IMR-90 (cell line): ENCODE data around the gene ANKRD44. TPM values are rescaled to one million over a fixed set of nuclear protein-coding genes. Genes with fewer than 3 reads are reported as not detected.

Source experiments
- ATAC-seq: fragments of 200-7000 bp; cut with Tn5 transposase; 2 replicates; pipeline ENCODE4 v1.9.1; 2020; ENCODE audit warnings: low read depth, mild to moderate bottlenecking, moderate library complexity
- BruUV-seq: library from RNA; stranded (reverse); fragments of 400-500 nt; replicated peaks from 2 replicates; lab custom pipeline; 2021; lab: Mats Ljungman, UMichigan
- CTCF ChIA-PET: fragments of 300-600 bp; formaldehyde crosslinking; extraction: SDS; loops from one replicate; lab custom pipeline; 2021; ENCODE audit warnings: antibody characterized with exemption; lab: Yijun Ruan, JAX
- POLR2A ChIA-PET: fragments of 300-600 bp; sonication (Branson Sonifier 250); formaldehyde crosslinking; loops from one replicate; lab custom pipeline; 2022; ENCODE audit warnings: antibody characterized with exemption; ENCODE audit not compliant: unreplicated experiment; lab: Charles Lee
- DNase-seq: peaks from one replicate; pipeline ENCODE4 v3.0.0; 2013
- H2AFZ ChIP-seq: replicated peaks from 2 replicates; pipeline ENCODE3; 2013; ENCODE audit warnings: low read length, mild to moderate bottlenecking; ENCODE audit not compliant: poor library complexity
- H2AK5ac ChIP-seq: 2 replicates; pipeline ENCODE4 v1.6.1; 2013; ENCODE audit warnings: low read depth, low read length, inconsistent platforms
- H2AK9ac ChIP-seq: replicated peaks from 2 replicates; pipeline ENCODE3; 2013; ENCODE audit warnings: mild to moderate bottlenecking, low read depth, low read length, moderate library complexity; ENCODE audit not compliant: poor library complexity
- H2BK120ac ChIP-seq: 2 replicates; pipeline ENCODE4 v1.6.1; 2013; ENCODE audit warnings: low read depth, low read length, inconsistent platforms
- H2BK15ac ChIP-seq: 3 replicates; pipeline ENCODE4 v1.6.1; 2013; ENCODE audit warnings: low read depth, low read length, inconsistent platforms
- H2BK20ac ChIP-seq: 2 replicates; pipeline ENCODE4 v1.6.1; 2013; ENCODE audit warnings: low read depth, mild to moderate bottlenecking, inconsistent platforms, low read length, moderate library complexity
- H2BK5ac ChIP-seq: 2 replicates; pipeline ENCODE4 v1.6.1; 2013; ENCODE audit warnings: mild to moderate bottlenecking, low read depth, low read length, inconsistent platforms; ENCODE audit not compliant: poor library complexity, severe bottlenecking
- H3K14ac ChIP-seq: replicated peaks from 2 replicates; pipeline ENCODE4 v1.6.1; 2013; ENCODE audit warnings: low read depth, low read length, inconsistent platforms
- H3K18ac ChIP-seq: 2 replicates; pipeline ENCODE4 v1.6.1; 2013; ENCODE audit warnings: low read depth, low read length, control low read depth
- H3K23ac ChIP-seq: 2 replicates; pipeline ENCODE4 v1.6.1; 2013; ENCODE audit warnings: low read depth, low read length, inconsistent platforms
- H3K27ac ChIP-seq: 2 replicates; pipeline ENCODE4 v1.5.1; 2013; ENCODE audit warnings: mild to moderate bottlenecking, control low read depth, low read length; ENCODE audit not compliant: insufficient read depth
- H3K27me3 ChIP-seq: 2 replicates; pipeline ENCODE4 v1.6.1; 2013; ENCODE audit warnings: low read length; ENCODE audit not compliant: control insufficient read depth, insufficient read depth
- H3K36me3 ChIP-seq: 2 replicates; pipeline ENCODE4 v1.6.1; 2013; ENCODE audit warnings: low read length, mixed read lengths; ENCODE audit not compliant: control insufficient read depth, insufficient read depth
- H3K4ac ChIP-seq: 2 replicates; pipeline ENCODE4 v1.6.1; 2013; ENCODE audit warnings: low read depth, low read length, inconsistent platforms
- H3K4me1 ChIP-seq: 2 replicates; pipeline ENCODE4 v1.6.1; 2013; ENCODE audit warnings: low read length, mixed read lengths; ENCODE audit not compliant: control insufficient read depth, insufficient read depth
- H3K4me2 ChIP-seq: 2 replicates; pipeline ENCODE4 v1.6.1; 2013; ENCODE audit warnings: low read depth, mild to moderate bottlenecking, control low read depth, low read length, moderate library complexity
- H3K4me3 ChIP-seq: 2 replicates; pipeline ENCODE4 v1.5.1; 2013; ENCODE audit warnings: low read depth, mild to moderate bottlenecking, control low read depth, low read length, moderate library complexity; ENCODE audit not compliant: insufficient read depth
- H3K56ac ChIP-seq: 2 replicates; pipeline ENCODE4 v1.6.1; 2013; ENCODE audit warnings: low read length, inconsistent platforms; ENCODE audit not compliant: insufficient read depth; ENCODE audit errors: extremely low read depth
- H3K79me1 ChIP-seq, 2 experiments: 2 replicates each; pipeline ENCODE4 v1.6.1; 2013; ENCODE audit warnings: low read length in 2 of 2, inconsistent platforms in 1 of 2, low read depth in 1 of 2
- H3K9ac ChIP-seq: 2 replicates; pipeline ENCODE4 v1.6.1; 2013; ENCODE audit warnings: low read depth, low read length, control low read depth
- H3K9me1 ChIP-seq: 2 replicates; pipeline ENCODE4 v1.6.1; 2013; ENCODE audit warnings: low read length, inconsistent platforms; ENCODE audit not compliant: insufficient read depth
- H3K9me3 ChIP-seq: 2 replicates; pipeline ENCODE4 v1.6.1; 2013; ENCODE audit warnings: low read length; ENCODE audit not compliant: control insufficient read depth, insufficient read depth
- H4K20me1 ChIP-seq: 2 replicates; pipeline ENCODE4 v1.6.1; 2013; ENCODE audit warnings: low read length, inconsistent platforms; ENCODE audit not compliant: insufficient read depth
- H4K5ac ChIP-seq: 2 replicates; pipeline ENCODE4 v1.6.1; 2013; ENCODE audit warnings: mild to moderate bottlenecking, low read depth, low read length, control low read depth
- H4K8ac ChIP-seq, 2 experiments: 2 replicates each; pipeline ENCODE4 v1.6.1; 2013; ENCODE audit warnings: low read depth in 2 of 2, low read length in 2 of 2, control low read depth in 1 of 2, inconsistent platforms in 1 of 2
- H4K91ac ChIP-seq: 2 replicates; pipeline ENCODE4 v1.6.1; 2013; ENCODE audit warnings: low read depth, low read length, inconsistent platforms; ENCODE audit not compliant: insufficient read depth
- BHLHE40 ChIP-seq: fragments of 150-350 bp; IDR thresholded peaks from 2 replicates; pipeline ENCODE4 v1.6.1; 2016; ENCODE audit warnings: mild to moderate bottlenecking, low read depth, low read length
- FOS ChIP-seq: fragments of 150-350 bp; IDR thresholded peaks from 2 replicates; pipeline ENCODE4 v1.6.1; 2016; ENCODE audit warnings: low read depth, low read length
- MAFK ChIP-seq: IDR thresholded peaks from 2 replicates; pipeline ENCODE4 v1.6.1; 2012; ENCODE audit warnings: low read depth, low read length, improper control_type of control experiment
- MAZ ChIP-seq: IDR thresholded peaks from 2 replicates; pipeline ENCODE4 v1.6.1; 2012; ENCODE audit warnings: low read depth, mild to moderate bottlenecking, low read length, improper control_type of control experiment, moderate library complexity, borderline replicate concordance
- MXI1 ChIP-seq: IDR thresholded peaks from 2 replicates; pipeline ENCODE4 v1.6.1; 2012; ENCODE audit warnings: low read depth, mild to moderate bottlenecking, low read length, moderate library complexity, borderline replicate concordance
- RAD21 ChIP-seq: IDR thresholded peaks from 2 replicates; pipeline ENCODE4 v1.6.1; 2012; ENCODE audit warnings: low read length, improper control_type of control experiment
- RCOR1 ChIP-seq: IDR thresholded peaks from 2 replicates; pipeline ENCODE4 v1.6.1; 2012; ENCODE audit warnings: mild to moderate bottlenecking, low read length, improper control_type of control experiment; ENCODE audit not compliant: insufficient replicate concordance
- WGBS, 2 experiments: methylation state at CpG; one replicate each; pipeline versions ENCODE4 v1.1.5 to v1.1.7; 2013; ENCODE audit warnings: missing lambda C conversion rate in 2 of 2; ENCODE audit not compliant: insufficient read length in 1 of 2; ENCODE audit errors: extremely low coverage in 2 of 2; 5-methylcytosine and 5-hydroxymethylcytosine counted together
- dilution Hi-C: fragments of 300-500 bp; cut with HindIII; formaldehyde crosslinking; loops from one replicate; pipeline ENCODE4 v1.14.3; 2018; ENCODE audit warnings: low sequenced_read_pairs; ENCODE audit not compliant: unreplicated experiment
- in situ Hi-C: fragments of 300-500 bp; cut with MboI; formaldehyde crosslinking; loops from 3 replicates; pipeline ENCODE4 v1.14.3; 2019; ENCODE audit warnings: low sequenced_read_pairs, inconsistent platforms, mixed read lengths
- intact Hi-C: fragments of 100-400 bp; cut with micrococcal nuclease; formaldehyde crosslinking; loops from 2 replicates; pipeline ENCODE4 v1.10.0; 2022
- polyA plus RNA-seq, 3 experiments: library from polyadenylated mRNA; depleted of rRNA; stranded (reverse); fragments of >200 nt; gene quantifications; 2 replicates each; pipeline ENCODE4 v1.2.3, GENCODE V29; 2012; ENCODE audit warnings: low replicate concordance in 1 of 3
- total RNA-seq: library from RNA; depleted of rRNA; stranded (reverse); fragments of >200 nt; gene quantifications from 2 replicates; pipeline ENCODE4 v1.2.3, GENCODE V29; 2012

ANKRD44 gene
- total and polyA plus RNA-seq, 2 of the 4 experiments (the other 2 are of a cell fraction) = 5.2 to 15.6 TPM

DNA sequence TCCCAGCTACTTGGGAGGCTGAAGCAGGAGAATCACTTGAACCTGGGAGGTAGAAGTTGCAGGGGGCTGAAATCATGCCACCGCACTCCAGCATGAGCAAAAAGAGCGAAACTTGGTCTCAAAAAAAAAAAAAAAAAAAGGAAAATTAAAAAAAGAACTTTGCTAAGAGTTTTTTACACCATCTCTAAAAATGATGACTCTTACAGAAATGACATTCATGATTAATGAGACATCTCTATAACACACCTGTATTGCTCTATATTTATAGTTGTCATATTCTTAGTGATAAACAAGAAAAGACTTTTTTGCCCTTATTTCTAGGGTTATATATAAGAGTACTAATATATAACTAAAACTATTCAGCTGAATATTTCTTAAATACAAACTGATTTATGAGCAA is 34.4 kb downstream of the ANKRD44 start:
- Histone ChIP-seq H4K20me1 (no peaks in the 10 kb centered on the region; the same call in 1 of the 2 replicates), H3K79me1 (no peaks in the 10 kb centered on the region; a peak in 1 of 4 replicates), H4K8ac (no peak overlapping the region), H3K9me1 (no peaks in the 10 kb centered on the region), H3K14ac (no peak overlapping the region), H3K4ac (no peak overlapping the region), H3K23ac (no peak overlapping the region), H2BK5ac (no peak overlapping the region), H3K9me3 (no peaks in the 10 kb centered on the region), H2AFZ (no peak overlapping the region), H4K91ac (no peak overlapping the region), H3K18ac (no peak overlapping the region), H3K27me3 (no peaks in the 10 kb centered on the region), H2BK15ac (no peak overlapping the region), H2AK5ac (no peak overlapping the region), H3K4me1 (no peaks in the 10 kb centered on the region), H2AK9ac (no peak overlapping the region), H2BK120ac (no peak overlapping the region), H3K27ac (no peak overlapping the region), H2BK20ac (no peak overlapping the region), H3K4me2 (no peak overlapping the region), H3K4me3 (no peak overlapping the region), H3K9ac (no peak overlapping the region), H3K36me3 (no peaks in the 10 kb centered on the region), H4K5ac (no peak overlapping the region), H3K56ac (no peak overlapping the region)
- CTCF ChIA-PET = no interaction called here
- TF ChIP-seq BHLHE40 = no peak
- TF ChIP-seq RCOR1 = no peak
- no peak for TF ChIP-seq MXI1
- TF ChIP-seq MAZ = no peak
- TF ChIP-seq RAD21 = no peak
- no peak for TF ChIP-seq FOS
- TF ChIP-seq MAFK = no peak
- POLR2A ChIA-PET = no interaction called here
- dilution Hi-C loops = no loop called here
- BruUV-seq = no TSS peak
- intact Hi-C loops = no loop called here
- DNase-seq (no peak), ATAC-seq (no peak)
- WGBS, 2 experiments = no CpG with 5 or more reads among the region's 2 CpGs
- in situ Hi-C loops = no loop called here
